HG03045 (cell line): ENCODE data around the gene KIAA1328.

Experiments
- ATAC-seq: cut with Tn5 transposase; IDR thresholded peaks from one replicate; pipeline ENCODE4 v1.9.1; 2021; ENCODE audit warnings: mild to moderate bottlenecking, moderate library complexity; ENCODE audit not compliant: unreplicated experiment

KIAA1328 gene

DNA sequence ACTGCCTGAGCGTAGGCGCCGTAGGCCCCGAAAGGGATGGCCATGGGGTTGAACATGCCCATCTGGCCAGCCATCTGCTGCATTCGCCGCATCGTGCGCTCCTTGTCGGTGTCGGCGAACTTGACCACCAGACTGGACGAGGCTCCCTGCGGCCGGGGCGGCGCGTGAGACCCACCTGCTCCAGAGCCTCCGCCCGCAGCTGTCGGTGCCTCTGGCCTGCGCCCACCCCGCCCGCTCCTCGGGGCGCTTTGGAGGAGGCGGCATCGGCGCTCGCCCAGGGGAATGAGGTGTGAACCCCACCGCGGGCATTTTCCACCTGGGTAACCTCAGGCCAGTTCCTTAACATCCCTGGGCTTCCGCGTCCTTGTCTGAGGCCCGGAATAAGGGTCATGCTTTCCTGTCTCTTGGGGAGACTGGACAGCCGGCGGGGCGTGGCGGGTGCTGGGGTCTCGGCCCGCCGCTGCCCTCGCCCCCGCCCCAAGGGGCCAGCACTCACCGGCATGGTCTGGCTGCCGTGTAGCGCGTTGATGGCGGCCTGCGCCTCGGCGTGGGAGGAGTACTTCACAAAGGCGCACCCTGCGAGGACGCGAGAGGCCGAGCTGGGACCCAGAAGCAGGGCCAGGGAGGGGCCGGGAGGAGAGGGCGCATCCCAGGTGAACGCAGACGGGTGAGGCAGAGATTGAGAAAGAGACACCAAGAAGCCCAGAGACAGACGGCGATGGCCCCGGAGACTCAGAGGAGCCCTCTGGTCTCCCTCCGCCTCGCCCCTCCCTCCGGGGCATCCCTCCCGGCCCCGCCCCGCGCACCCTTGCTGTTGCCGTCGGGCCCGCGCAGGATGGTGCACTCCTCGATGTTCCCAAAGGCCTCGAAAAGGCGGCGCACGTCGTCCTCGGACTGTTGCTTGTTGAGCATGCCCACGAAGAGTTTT, 445.6 kb downstream of the KIAA1328 start:
- ATAC-seq, result no peak

DNA sequence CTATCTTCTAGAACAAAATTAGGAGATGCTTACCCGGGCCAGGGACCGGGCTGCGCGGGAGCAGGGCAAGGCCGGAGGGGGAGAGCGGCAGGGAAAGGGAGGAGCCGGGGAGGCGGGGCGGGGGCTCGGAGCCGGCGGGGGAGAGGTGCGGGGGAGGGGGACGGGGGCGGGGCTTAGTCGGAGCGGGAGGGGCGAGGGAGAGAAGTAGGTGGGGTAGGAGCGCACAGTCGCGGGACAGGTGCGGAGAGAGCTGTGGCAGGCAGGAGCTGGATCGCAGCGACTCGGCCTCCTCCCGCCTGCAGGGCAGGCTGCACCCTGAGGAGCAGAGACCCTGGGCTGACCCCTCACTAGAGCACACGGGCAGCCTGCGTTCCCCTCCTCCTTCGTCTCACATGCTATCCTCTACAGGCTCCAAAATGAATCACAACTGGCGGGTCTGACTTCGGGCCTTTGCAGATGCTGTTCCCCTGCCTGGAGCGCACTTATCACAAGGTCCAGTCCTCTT, 446.4 kb downstream of the KIAA1328 start:
- ATAC-seq, result no peak

DNA sequence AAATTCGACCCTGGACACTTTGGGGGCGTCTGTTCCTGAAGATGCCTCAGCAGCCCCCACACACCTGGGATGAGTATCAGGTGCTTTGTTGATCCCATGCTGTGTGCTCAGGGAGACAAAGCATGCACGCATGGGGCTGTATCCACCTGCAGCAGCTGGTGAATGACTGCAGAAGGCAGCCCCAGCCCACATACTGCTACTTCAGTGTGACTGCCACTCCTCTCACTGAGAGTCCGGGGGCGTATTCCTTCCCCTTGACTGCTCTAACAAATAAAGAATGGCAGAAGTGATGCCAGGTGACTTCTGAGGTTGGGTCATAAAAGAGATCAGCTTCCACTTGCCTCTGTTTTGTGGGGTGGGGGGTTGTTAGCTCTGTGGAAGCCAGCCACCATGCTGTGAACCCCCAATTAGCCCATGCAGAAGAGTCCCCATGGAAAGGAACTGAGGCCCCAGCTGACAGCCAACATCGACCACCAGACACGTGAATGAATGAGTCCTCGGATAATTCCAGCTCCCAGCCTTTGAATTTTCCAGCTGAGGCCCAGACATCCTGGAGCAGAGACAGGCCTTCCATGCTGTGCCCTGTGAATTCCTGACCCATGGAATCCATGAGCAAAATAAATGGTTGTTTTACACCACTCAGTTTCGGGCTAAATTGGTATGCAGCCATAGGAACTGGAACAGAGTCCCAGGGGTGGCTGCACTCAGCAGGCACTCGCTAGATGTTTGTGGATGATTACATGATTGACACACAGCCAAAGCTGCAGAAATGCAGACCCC, 447.4 kb downstream of the KIAA1328 start:
- no peak for ATAC-seq

DNA sequence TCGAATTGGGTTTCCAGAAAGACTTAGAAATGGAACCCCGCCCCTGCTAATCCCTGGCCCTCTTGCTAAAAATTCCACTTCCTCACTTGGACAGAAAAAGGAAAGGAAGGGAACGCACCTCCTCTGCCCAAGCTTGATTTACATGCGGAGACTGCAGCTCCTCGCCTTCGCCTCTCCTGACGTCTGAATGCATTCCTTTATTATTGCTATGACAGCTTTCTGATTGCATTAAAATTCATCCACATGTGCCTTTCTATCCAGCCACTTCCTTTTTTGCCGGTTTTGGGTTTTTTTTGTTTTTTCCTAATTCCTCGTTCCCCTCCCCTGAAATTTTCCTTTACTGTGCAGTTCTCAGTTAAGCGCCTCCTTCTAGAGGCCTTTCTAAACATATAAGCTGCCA, 448.9 kb downstream of the KIAA1328 start:
- no peak for ATAC-seq
